CD4-positive, alpha-beta T cell (primary cell): Measurements from ENCODE around the gene NPC1. TPM values are rescaled to one million over a fixed set of nuclear protein-coding genes. Genes with fewer than 3 reads are reported as not detected.

Source experiments
- ATAC-seq: fragments of 200-7000 bp; cut with Tn5 transposase; one replicate; pipeline ENCODE4 v1.10.0; 2022; ENCODE audit warnings: mild to moderate bottlenecking; ENCODE audit not compliant: poor library complexity
- CTCF ChIA-PET: fragments of 350-600 bp; sonication (Branson Sonifier 250); formaldehyde crosslinking; loops from one replicate; lab custom pipeline; 2021; ENCODE audit warnings: antibody characterized with exemption, inconsistent platforms; lab: Charles Lee
- POLR2A ChIA-PET: fragments of 350-600 bp; sonication (Branson Sonifier 250); formaldehyde crosslinking; loops from one replicate; lab custom pipeline; 2021; ENCODE audit warnings: antibody characterized with exemption, inconsistent platforms; lab: Charles Lee
- DNase-seq, 14 experiments: peaks; one replicate each; pipeline ENCODE4 v3.0.0-alpha.2; 2013 to 2020; ENCODE audit warnings: mixed read lengths in 2 of 14
- H3K27ac ChIP-seq, 2 donors: one replicate each; pipeline versions ENCODE4 v1.5.1 to v1.7.0; 2013; ENCODE audit warnings: low read length in 2 of 2, low read depth in 1 of 2, mild to moderate bottlenecking in 1 of 2
- H3K27me3 ChIP-seq, 2 experiments: 1 replicate in 1 of 2; 2 replicates in 1 of 2; pipeline versions ENCODE4 v1.6.1 to v1.7.0; 2013; ENCODE audit warnings: low read length in 2 of 2, control low read depth in 1 of 2, mild to moderate bottlenecking in 1 of 2, moderate library complexity in 1 of 2; ENCODE audit not compliant: insufficient read depth in 2 of 2, control insufficient read depth in 1 of 2
- H3K36me3 ChIP-seq: one replicate; pipeline ENCODE4 v1.6.1; 2013; ENCODE audit warnings: low read length, control low read depth; ENCODE audit not compliant: insufficient read depth
- H3K4me1 ChIP-seq: one replicate; pipeline ENCODE4 v1.6.1; 2013; ENCODE audit warnings: low read length, control low read depth; ENCODE audit not compliant: insufficient read depth
- H3K4me3 ChIP-seq: one replicate; pipeline ENCODE4 v1.5.1; 2013; ENCODE audit warnings: mild to moderate bottlenecking, low read length, moderate library complexity
- H3K9me3 ChIP-seq, 2 experiments: 1 replicate in 1 of 2; 2 replicates in 1 of 2; pipeline versions ENCODE4 v1.6.1 to v1.7.0; 2013; ENCODE audit warnings: low read length in 2 of 2, mild to moderate bottlenecking in 2 of 2, control low read depth in 1 of 2, moderate library complexity in 1 of 2; ENCODE audit not compliant: control insufficient read depth in 1 of 2, insufficient read depth in 1 of 2
- H3K27ac Mint-ChIP-seq: one replicate; pipeline ENCODE4 v1.8.0; 2020; ENCODE audit warnings: mixed read lengths
- H3K27me3 Mint-ChIP-seq: one replicate; pipeline ENCODE4 v1.8.0; 2021; ENCODE audit warnings: mixed read lengths
- H3K36me3 Mint-ChIP-seq: one replicate; pipeline ENCODE4 v1.8.0; 2021; ENCODE audit warnings: low read depth, mixed read lengths
- H3K4me1 Mint-ChIP-seq: one replicate; pipeline ENCODE4 v1.8.0; 2021; ENCODE audit warnings: low read depth, mixed read lengths
- H3K4me3 Mint-ChIP-seq: one replicate; pipeline ENCODE4 v1.8.0; 2020; ENCODE audit warnings: mild to moderate bottlenecking, mixed read lengths
- H3K9me3 Mint-ChIP-seq: one replicate; pipeline ENCODE4 v1.8.0; 2020; ENCODE audit warnings: mixed read lengths
- intact Hi-C, 2 experiments: fragments of 100-400 bp; cut with DNase I in 1 of 2; cut with micrococcal nuclease in 1 of 2; formaldehyde crosslinking; loops; one replicate each; pipeline versions ENCODE4 v1.15.1 to v1.9.0; 2023 to 2025; cut with DNase I, micrococcal nuclease
- total RNA-seq, 174 experiments: library from RNA in 2 of 174; stranded (reverse) in 2 of 174; gene quantifications; one replicate each; pipeline ENCODE4 v1.2.3 and lab custom pipeline; 2021 to 2026
- TF ChIP-seq, protein P1 (sequence below): fragments of 200-600 bp; IDR thresholded peaks from one replicate; pipeline ENCODE4 v1.8.0; 2022; ENCODE audit warnings: antibody characterized with exemption, mild to moderate bottlenecking

The NPC1 gene
- total RNA-seq, 2 experiments from 2014 or later, result 17.2 to 17.6 TPM

DNA sequence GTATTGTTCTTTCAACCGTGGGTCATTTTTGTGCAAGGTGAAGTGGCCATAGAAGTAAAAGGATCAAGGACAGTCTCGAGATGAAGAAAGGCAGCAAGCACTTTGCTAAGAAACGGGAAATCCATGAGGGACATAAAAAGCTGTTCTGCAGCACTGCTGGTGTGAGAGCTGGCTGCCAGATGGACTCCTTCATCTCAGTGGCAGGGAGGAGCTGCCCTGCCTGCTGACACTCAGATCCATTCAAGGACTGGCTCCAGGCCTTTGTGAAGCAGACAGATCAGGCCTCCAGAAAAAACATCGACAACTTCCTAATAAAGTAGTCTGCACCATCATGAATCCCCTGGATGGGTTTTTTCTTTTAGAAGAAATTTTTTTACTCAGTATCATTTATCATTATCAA, 53.5 kb downstream of the NPC1 start:
- ChIA-PET CTCF (interaction anchor here (0.7 kb wide), 1 partner anchor 12 kb away, joined by 3 read pairs; no protein-coding TSS in a partner anchor), POLR2A (interaction anchor here (0.6 to 0.7 kb wide), 2 partner anchors 36 to 310 kb away, joined by 3 read pairs; no protein-coding TSS in a partner anchor)
- Mint-ChIP-seq H3K4me3 (no peak overlapping the region), H3K4me1 (no peaks in the 10 kb centered on the region), H3K36me3 (peaks cover 97% of the 10 kb centered on the region), H3K9me3 (no peaks in the 10 kb centered on the region), H3K27ac (peak overlapping the region; percentile 44), H3K27me3 (no peaks in the 10 kb centered on the region)
- intact Hi-C loops, result no loop called here
- H3K27ac ChIP-seq, result no peak overlapping the region
- ATAC-seq (no peak), DNase-seq (no peak)
- no peaks in the 10 kb centered on the region for H3K9me3 ChIP-seq
- H3K27me3 ChIP-seq, result no peaks in the 10 kb centered on the region
- peaks cover 98% of the 10 kb centered on the region for H3K36me3 ChIP-seq
- TF ChIP-seq, protein P1, sequence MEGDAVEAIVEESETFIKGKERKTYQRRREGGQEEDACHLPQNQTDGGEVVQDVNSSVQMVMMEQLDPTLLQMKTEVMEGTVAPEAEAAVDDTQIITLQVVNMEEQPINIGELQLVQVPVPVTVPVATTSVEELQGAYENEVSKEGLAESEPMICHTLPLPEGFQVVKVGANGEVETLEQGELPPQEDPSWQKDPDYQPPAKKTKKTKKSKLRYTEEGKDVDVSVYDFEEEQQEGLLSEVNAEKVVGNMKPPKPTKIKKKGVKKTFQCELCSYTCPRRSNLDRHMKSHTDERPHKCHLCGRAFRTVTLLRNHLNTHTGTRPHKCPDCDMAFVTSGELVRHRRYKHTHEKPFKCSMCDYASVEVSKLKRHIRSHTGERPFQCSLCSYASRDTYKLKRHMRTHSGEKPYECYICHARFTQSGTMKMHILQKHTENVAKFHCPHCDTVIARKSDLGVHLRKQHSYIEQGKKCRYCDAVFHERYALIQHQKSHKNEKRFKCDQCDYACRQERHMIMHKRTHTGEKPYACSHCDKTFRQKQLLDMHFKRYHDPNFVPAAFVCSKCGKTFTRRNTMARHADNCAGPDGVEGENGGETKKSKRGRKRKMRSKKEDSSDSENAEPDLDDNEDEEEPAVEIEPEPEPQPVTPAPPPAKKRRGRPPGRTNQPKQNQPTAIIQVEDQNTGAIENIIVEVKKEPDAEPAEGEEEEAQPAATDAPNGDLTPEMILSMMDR, result no peak
- no peaks in the 10 kb centered on the region for H3K4me1 ChIP-seq
- H3K4me3 ChIP-seq, result no peak overlapping the region

DNA sequence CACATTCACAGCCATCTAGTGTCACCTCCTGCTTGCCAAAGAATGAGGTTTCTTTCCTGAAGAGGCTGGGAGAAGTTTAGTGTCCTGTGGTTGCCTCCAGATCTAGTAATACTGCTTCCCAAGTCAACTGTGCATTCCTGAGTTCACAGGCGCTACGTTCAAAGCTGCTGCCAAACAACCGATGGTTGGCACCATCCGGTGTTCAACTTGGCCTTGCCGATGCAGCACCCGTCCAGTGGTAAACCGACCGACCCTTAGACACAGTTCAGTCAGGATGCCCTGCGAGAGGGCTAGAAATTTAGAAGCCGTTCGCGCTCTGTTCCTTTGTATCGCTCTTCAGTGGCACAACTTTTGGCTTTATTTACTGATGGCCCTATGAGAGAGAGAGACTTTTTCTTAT, 54.4 kb downstream of the NPC1 start:
- TF ChIP-seq, protein P1, result no peak
- Mint-ChIP-seq H3K4me1 (no peaks in the 10 kb centered on the region), H3K27me3 (no peaks in the 10 kb centered on the region), H3K27ac (peak overlapping the region; percentile 44), H3K4me3 (no peak overlapping the region), H3K9me3 (no peaks in the 10 kb centered on the region), H3K36me3 (peaks cover 98% of the 10 kb centered on the region)
- Histone ChIP-seq H3K27ac (no peak overlapping the region), H3K9me3 (no peaks in the 10 kb centered on the region), H3K36me3 (peaks cover 99% of the 10 kb centered on the region), H3K4me1 (no peaks in the 10 kb centered on the region), H3K4me3 (no peak overlapping the region), H3K27me3 (no peaks in the 10 kb centered on the region)
- POLR2A ChIA-PET, result interaction anchor here (0.7 to 0.9 kb wide), 2 partner anchors 9 to 11 kb away, joined by 3 read pairs; no protein-coding TSS in a partner anchor
- intact Hi-C loops, result no loop called here
- CTCF ChIA-PET, result no interaction called here
- ATAC-seq (no peak), DNase-seq (no peak)

DNA sequence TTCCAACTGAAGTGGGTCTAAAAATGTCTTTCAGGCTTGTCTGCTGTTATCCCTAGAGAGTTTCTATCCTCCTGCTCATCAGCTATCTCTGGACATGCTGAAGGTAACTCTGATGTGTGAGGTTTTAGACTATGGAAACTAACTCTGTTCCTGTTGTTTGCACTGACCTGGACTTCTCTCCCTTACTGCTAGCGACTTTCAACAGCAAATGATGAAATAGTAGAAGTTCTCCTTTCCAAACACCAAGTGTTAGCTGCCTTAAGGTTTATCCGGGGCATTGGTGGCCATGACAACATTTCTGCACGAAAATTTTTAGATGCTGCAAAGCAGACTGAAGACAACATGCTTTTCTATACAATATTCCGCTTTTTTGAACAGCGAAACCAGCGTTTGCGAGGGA, 56.1 kb downstream of the NPC1 start:
- Histone ChIP-seq H3K36me3 (peaks cover 95% of the 10 kb centered on the region), H3K27ac (no peak overlapping the region), H3K4me1 (no peaks in the 10 kb centered on the region), H3K4me3 (no peak overlapping the region), H3K27me3 (no peaks in the 10 kb centered on the region), H3K9me3 (no peaks in the 10 kb centered on the region)
- ChIA-PET POLR2A (no interaction called here), CTCF (interaction anchor here (1.6 kb wide), 1 partner anchor 14 kb away, joined by 3 read pairs; no protein-coding TSS in a partner anchor)
- DNase-seq (no peak), ATAC-seq (no peak)
- Mint-ChIP-seq H3K9me3 (no peaks in the 10 kb centered on the region), H3K27ac (peak overlapping the region; percentile 11), H3K36me3 (peaks cover 99% of the 10 kb centered on the region), H3K4me1 (no peaks in the 10 kb centered on the region), H3K4me3 (no peak overlapping the region), H3K27me3 (no peaks in the 10 kb centered on the region)
- TF ChIP-seq, protein P1, result no peak
- intact Hi-C loops, result no loop called here
